ENCODE results near the gene FNBP1L. TPM values are rescaled to one million over a fixed set of nuclear protein-coding genes. Genes with fewer than 3 reads are reported as not detected.
A peak's percentile ranks its signal among the peaks of the same experiment; 100 is the strongest.

The FNBP1L gene
- polyA plus RNA-seq, 1 of the 3 experiments (the other 2 are of a cell fraction): 16.5 TPM

GRCh38 chr1:93471284-93471683 is 23.4 kb downstream of the FNBP1L start:
- TF ChIP-seq MEF2A (IDR thresholded peaks at IDR 0.05; ENCODE audit: borderline replicate concordance, low read depth) (no peak), SMC3 (IDR thresholded peaks at IDR 0.05; ENCODE audit: low read depth, low read length) (no peak), POLR2AphosphoS5 (IDR thresholded peaks at IDR 0.05; ENCODE audit: low read depth, low read length) (no peak), TEAD4 (IDR thresholded peaks at IDR 0.05; ENCODE audit: borderline replicate concordance, insufficient read depth) (no peak), TAF1 (IDR thresholded peaks at IDR 0.05; ENCODE audit: borderline replicate concordance, low read depth, low read length) (no peak), TCF12 (IDR thresholded peaks at IDR 0.05) (no peak), MAX (IDR thresholded peaks at IDR 0.05; ENCODE audit: low read depth) (no peak), MXI1 (IDR thresholded peaks at IDR 0.05; ENCODE audit: low read depth, low read length) (no peak), GABPA (IDR thresholded peaks at IDR 0.05; ENCODE audit: low read depth) (no peak), FOXJ3 (CRISPR knock-in tag; IDR thresholded peaks at IDR 0.05) (no peak), USF2 (IDR thresholded peaks at IDR 0.05; ENCODE audit: borderline replicate concordance, low read depth, low read length) (no peak), REST (IDR thresholded peaks at IDR 0.05; ENCODE audit: low read depth, low read length) (no peak), YY1 (IDR thresholded peaks at IDR 0.05; ENCODE audit: low read depth) (no peak), NFIC (IDR thresholded peaks at IDR 0.05; ENCODE audit: borderline replicate concordance) (no peak), EZH2phosphoT487 (IDR thresholded peaks at IDR 0.05; ENCODE audit: borderline replicate concordance, low read depth) (no peak), JUND (IDR thresholded peaks at IDR 0.05) (no peak), RAD21 (IDR thresholded peaks at IDR 0.05; ENCODE audit: low read length) (no peak)
- no peak overlapping the region for H3K4me3 ChIP-seq (ENCODE audit: low read depth in 2 of 2, low read length in 1 of 2)
- peaks cover 0 to 10% of the 10 kb centered on the region in 2 experiments for H3K36me3 ChIP-seq (replicated peaks in 1 of 2; ENCODE audit: control insufficient read depth in 1 of 2, insufficient read depth in 2 of 2, low read length in 1 of 2)
- CTCF ChIA-PET: interaction anchor here (0.8 to 1.8 kb wide), 3 partner anchors 14 to 25 kb away, joined by 3 to 4 read pairs (median 3); no protein-coding TSS in a partner anchor
- no peak overlapping the region for H2AFZ ChIP-seq (ENCODE audit: low read depth)
- H3K9me3 ChIP-seq: 0 out of 2 replicates have a peak, but pooled peaks cover 3% of the 10 kb centered on the region
- no peak overlapping the region for H3K9ac ChIP-seq
- DNase-seq: no peak
- H3K9me2 ChIP-seq: no peaks in the 10 kb centered on the region
- H3K4me1 ChIP-seq (ENCODE audit: control insufficient read depth in 1 of 2, insufficient read depth in 2 of 2, low read depth in 1 of 2, low read length in 1 of 2): peaks cover 3 to 16% of the 10 kb centered on the region in 2 experiments; a peak in 3 of 4 replicates
- peak overlapping the region in 1 of 2 experiments; percentile 68; a peak in 1 of 4 replicates for H3K27ac ChIP-seq (ENCODE audit: low read depth in 2 of 2, low read length in 1 of 2)
- H4K20me1 ChIP-seq (ENCODE audit: insufficient read depth): peaks cover 95% of the 10 kb centered on the region
- WGBS (ENCODE audit: low lambda C conversion rate): 95% methylated on average over 6 of the region's 6 CpGs
- POLR2A ChIA-PET: no interaction called here
- no peaks in the 10 kb centered on the region for H3K27me3 ChIP-seq (ENCODE audit: insufficient read depth)
- peak overlapping the region; percentile 44; the same call in 1 of the 2 replicates for H3K4me2 ChIP-seq
- H3F3A ChIP-seq (replicated peaks; ENCODE audit: insufficient read depth): peaks cover 22% of the 10 kb centered on the region
- peaks cover 100% of the 10 kb centered on the region for H3K79me2 ChIP-seq (ENCODE audit: insufficient read depth)

All from SK-N-SH (cell line).